NCI-H146 treated with DMSO at 0.1 percent for 48 hours (cell line): ENCODE measurements around the gene PRICKLE1.

Experiments
- DNase-seq: peaks from one replicate; lab custom pipeline; 2025; ENCODE audit not compliant: unreplicated experiment; lab: John Stamatoyannopoulos, UW

The PRICKLE1 gene

DNA sequence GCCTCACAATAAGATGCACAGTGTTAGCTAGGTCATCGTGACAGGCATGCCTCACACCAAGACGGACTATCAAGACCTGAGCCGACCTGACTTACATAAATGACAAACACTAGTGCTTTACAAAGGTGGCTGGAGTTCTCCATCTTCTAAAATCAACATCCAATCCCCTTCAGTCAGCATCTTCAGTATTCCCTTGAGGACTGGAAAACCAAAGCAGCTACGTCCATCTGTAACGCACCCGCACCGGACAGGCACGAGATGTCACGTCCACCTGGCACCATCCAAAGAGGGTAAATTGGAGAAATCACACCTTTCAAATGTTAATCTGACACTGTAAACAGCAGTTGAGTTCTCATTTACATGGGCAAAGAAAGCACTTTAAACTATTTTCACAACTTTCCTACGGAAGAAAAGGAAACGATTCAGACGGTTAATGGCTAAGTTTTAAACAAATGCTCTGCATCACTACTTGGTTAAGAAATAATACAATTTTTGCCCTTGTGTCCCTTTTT lies 130.2 kb downstream of the PRICKLE1 start:
- no peak for DNase-seq

- no peak for DNase-seq
Observed at GRCh38 chr12:42458575-42458974, 131.0 kb downstream of the PRICKLE1 start.

GRCh38 chr12:42450248-42450647 lies 139.3 kb downstream of the PRICKLE1 start:
- no peak for DNase-seq

DNA sequence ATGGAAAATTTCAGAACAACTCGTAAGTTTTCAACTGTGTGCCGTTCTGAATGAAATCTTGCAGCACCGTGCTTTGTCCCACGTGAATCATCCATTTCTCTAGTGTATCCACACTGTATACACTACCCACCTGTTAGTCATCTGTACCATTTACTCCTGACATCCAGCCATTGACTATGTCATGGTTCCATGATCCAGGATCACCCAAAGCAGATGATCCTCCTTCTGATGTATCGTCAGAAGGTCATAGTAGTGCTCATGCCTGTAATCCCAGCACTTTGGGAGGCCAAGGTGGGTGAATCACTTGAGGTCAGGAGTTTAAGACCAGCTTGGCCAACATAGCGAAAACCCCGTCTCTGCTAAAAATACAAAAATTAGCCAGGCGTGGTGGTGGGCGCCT lies 140.7 kb downstream of the PRICKLE1 start:
- DNase-seq: no peak

DNA sequence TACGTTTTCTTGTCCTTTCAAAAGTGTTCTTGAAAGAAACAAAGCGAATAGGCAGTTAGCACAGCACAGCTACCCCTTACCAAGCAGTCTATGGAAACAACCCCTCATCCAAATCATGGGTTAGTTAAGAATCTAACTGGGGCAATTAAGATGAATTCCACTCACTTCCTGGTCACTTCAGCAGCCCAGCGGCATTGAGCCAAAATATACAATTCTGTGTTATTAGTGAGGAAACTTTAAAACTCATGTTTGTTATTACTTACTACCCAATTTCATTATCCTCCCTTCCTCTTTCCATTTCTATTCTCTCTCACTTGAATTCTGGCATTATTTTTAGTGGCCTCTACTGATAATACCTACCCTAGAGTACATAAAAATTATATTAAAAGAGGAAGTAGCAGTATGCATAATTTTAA lies 142.2 kb downstream of the PRICKLE1 start:
- no peak for DNase-seq

DNA sequence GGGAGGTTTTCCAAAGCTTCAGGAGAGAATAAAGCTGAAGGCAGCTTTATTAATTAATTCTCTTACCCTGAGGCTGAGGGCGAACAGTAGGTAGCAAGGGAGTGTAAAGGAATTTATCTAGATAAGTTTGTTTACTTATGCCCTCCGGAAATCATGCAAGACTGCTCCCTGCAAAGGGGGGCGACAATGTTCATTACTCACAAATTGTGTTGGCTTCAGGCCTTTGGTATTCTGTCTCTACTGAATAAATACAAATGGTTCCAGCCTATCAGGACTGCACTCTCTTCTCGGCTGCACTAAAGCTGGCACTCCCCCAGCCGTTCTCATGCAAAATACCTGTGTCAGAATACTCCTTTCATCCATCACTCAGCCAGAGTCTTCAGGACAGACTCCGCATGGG lies 142.8 kb downstream of the PRICKLE1 start:
- no peak for DNase-seq

GRCh38 chr12:42445891-42446290 lies 143.7 kb downstream of the PRICKLE1 start:
- DNase-seq: no peak

DNA sequence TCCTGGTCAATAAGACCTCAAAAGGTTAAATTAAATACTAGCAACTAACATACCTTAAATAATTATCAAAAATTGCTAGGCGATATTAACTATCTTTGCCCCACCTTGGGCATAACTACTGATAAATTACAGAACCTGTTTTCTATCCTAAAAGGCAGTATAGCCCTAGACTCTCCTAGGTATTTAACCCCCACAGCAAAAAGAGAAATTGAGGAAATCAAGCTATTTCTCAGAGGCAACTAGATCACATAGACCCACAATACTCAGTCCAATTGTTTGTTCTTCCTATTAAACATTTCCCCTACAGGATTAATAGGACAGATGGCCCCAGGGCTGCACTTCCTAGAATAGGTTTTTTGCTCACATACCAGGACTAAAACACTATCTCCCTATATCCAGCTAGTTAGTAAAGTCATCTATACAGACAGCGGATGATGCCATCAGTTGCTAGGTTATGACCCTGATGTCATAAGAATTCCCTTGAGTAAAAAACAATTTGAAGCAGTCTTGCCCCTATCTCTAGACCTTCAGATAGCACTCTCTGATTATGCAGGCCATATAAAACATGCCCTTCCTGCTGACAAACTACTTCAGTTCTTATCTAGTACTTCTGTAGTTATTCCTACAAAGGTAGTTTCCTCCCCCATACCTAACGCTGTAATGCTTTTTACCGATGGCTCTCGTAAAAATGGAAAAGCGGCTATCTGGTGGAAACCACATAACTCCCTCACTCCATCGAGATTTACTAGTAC lies 145.2 kb downstream of the PRICKLE1 start:
- DNase-seq: no peak

DNA sequence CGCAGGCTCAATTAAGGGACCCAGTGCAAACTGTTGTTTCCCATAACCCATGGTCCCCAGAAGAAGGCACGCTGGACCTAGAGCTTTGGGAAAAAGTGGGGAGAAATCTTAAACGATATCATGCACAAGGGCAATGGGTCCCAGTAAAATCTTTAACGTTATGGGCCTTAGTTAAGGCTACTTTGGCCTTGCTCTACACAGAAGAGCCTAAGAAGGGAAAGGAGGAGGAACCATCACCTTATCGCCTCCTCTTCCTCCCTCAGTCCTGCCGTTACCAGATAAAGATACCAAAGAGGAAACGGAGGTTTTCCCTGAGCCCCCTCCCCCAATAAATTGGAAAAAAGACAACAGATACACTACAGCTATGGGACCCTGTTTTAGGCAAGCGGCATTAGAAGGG lies 146.7 kb downstream of the PRICKLE1 start:
- no peak for DNase-seq

- DNase-seq: no peak
Observed at GRCh38 chr12:42442311-42442759, 147.2 kb downstream of the PRICKLE1 start.

DNA sequence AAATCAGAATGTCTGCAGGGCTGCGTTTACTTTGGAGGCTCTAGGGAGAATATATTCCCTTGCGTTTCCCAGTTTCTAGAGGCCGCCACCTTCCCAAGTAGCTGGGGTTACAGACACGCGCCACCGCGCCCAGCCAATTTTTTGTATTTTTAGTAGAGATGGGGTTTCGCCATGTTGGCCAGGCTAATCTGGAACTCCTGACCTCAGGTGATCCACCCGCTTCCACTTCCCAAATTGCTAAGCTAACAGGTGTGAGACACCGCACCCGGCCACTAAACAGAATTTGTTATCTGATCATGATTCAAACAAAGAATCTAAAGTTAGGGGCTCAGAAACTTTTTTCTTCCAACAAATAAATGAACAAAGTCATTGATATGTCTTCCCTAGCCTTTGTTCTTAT lies 148.9 kb downstream of the PRICKLE1 start:
- DNase-seq: no peak

DNA sequence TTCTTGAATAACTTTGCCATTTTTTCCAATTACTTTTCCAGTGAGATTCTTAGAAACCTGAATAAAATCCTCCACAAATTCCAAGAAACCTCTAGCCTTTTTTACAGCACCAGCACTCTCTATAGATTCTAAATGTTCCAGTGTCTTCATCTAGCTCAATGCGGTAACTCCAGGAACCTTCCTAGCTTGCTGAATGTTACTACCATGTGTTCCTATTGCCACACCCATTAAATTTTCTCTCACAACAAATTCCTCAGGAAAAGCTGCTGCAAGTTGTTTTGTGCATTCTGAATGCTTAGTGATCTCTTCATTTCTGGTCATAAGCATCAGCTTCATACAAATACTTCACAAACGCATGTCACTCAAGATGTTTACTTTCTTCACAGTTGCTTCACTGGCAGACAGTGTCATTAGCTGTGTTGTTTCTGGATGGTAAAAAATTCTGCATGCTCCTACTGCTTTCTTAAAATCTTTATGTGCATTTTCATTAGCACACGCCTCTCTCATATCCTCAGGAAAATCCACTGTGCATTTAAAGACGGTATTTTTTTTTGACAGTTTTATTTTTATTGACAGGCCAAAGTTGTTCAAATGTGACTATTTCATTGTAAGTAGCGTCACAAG lies 156.9 kb downstream of the PRICKLE1 start:
- no peak for DNase-seq

DNA sequence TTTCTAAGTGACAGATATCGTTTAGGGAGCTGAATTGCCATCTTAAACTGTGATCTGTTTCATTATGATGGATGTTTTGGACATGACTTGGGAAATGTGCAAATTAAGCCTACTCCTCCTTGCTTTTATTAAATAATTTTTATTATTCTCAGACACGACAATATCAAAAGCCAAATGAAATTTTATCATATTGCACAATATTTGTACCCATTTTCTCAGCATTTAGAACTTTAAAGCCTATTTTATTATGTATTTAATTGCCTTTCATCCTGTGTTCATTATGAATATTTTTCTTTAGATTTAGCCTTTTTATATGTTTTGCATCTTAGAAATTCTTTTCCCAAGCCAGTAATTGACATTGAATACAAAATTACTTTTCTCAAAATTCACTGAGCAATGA lies 160.7 kb downstream of the PRICKLE1 start:
- DNase-seq: no peak

GRCh38 chr12:42426746-42427145 lies 162.8 kb downstream of the PRICKLE1 start:
- DNase-seq: no peak

GRCh38 chr12:42422785-42423184 lies 166.8 kb downstream of the PRICKLE1 start:
- DNase-seq: no peak

- no peak for DNase-seq
Observed at GRCh38 chr12:42421844-42422779, 167.4 kb downstream of the PRICKLE1 start.

- no peak for DNase-seq
Observed at GRCh38 chr12:42420395-42420794, 169.2 kb downstream of the PRICKLE1 start.

DNA sequence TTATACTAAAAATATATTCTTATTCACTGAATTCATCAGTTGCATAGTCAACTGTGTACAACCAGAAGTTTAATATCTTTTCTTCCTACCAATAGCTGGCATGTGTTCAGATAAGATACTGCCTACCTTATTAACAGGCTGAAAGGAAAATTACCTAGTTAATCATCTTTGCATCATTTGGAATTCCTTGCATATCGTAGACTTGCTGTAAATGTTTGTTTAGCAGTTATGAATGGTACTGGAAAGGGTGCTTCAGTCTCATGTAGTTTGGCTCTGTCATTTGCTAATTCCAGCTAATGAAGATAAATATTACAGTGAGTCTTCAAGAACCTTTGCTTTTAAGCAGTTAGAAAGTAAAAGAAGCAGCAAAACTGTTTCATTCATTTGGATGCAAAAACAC lies 179.2 kb downstream of the PRICKLE1 start:
- no peak for DNase-seq

GRCh38 chr12:42409471-42409870 lies 180.1 kb downstream of the PRICKLE1 start:
- no peak for DNase-seq

DNA sequence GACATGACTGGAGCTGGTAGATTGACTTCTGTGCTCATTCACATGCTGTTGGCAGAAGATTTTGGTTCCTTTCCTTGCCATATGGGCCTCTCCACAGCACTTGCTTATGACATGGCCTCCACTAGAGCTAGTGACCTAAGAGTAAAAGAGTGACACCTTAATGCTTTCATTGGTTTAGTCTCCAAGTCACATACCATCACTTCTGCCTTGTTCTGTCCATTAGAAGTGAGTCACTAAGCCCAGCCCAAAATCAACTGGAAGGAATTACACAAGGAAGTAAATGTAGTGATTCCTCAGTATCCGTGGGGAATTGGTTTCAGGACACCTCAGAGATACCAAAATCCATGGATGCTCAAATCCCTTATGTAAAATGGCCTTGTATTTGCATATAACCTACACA lies 182.2 kb downstream of the PRICKLE1 start:
- no peak for DNase-seq
